C1 segment of cervical spinal cord (tissue), 14 donors: ENCODE measurements around the gene CREBRF.
"Not testable (repeated sequence)": the region's sequence is repeated elsewhere in the genome, so short reads cannot be mapped to it uniquely, and the experiment has no call there.

Experiments used
- DNase-seq, 14 donors: peaks; one replicate each; lab custom pipeline; 2025; lab: John Stamatoyannopoulos, UW

CREBRF gene

GRCh38 chr5:173055983-173056782, at the start of gene CREBRF:
Gene CREBRF (plus strand): TSS chr5:173056352. CDS start chr5:173080776, 24,424 bp downstream.
- DNase-seq: peak; percentile 82 to 98 (median 96)

- DNase-seq: no peak
Observed at GRCh38 chr5:173010021-173010420, 46.1 kb upstream of the CREBRF start.

DNA sequence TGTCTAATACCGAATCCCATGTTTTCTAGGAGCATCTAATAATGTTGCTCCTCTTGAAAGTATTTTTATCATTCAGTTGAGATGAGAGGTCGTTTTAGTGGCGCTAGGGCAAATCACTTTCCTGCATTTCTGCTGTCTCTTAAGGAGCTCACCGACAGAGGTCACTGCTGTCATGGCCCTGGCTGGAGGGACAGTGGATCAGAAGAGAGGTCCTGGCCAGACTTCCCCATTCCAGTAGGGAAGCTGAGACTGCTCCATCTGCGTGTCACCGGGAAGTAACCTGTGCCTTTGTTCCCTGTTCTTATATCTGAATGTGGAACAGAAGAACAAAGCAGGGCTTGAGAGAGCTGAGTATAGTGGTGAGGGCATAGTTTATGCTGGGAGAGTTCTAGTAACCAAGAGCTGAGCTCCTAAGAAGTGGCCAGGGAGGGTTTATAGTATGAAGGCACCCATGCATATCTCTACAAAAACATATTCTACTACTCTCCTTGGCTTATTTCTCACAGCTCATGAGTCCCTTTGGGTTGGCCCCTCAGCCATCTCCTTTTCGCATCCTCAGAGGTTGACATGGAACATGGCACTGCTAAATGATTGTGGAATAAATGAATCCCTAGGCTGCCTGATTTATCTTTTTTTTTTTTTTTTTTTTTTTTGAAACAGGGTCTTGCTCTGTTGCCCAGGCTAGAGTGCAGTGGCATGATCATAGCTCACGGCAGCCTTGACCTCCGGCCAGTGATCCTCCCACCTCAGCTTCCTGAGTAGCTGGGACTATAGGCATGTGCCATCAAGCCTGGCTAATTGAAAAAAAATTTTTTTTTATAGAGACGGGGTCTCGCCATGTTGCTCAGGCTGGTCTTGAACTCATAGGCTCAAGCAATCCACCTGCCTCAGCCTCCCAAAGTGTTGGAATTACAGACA, 45.3 kb upstream of the CREBRF start:
- DNase-seq: peak in 11 of 14 donors; percentile 18 to 64 (median 33)

DNA sequence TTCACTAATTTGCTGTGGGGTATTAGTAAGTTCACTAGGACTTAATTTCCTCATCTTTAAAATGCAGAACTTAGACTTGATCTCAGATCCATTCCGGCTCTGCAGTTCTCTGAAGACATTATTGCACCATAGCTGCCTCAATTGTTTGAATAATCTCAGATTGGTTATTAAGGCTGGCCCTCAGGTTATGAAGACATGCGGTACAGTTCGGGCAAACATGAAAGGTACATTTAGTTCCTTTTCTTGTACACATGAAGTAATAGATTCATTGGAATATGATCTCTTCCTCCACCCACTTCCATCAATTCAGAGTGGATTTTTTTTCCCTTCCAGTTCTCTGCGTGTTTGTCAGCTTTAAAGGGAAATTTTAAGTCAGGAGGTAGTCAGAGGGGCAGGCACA, 44.6 kb upstream of the CREBRF start:
- no peak for DNase-seq

DNA sequence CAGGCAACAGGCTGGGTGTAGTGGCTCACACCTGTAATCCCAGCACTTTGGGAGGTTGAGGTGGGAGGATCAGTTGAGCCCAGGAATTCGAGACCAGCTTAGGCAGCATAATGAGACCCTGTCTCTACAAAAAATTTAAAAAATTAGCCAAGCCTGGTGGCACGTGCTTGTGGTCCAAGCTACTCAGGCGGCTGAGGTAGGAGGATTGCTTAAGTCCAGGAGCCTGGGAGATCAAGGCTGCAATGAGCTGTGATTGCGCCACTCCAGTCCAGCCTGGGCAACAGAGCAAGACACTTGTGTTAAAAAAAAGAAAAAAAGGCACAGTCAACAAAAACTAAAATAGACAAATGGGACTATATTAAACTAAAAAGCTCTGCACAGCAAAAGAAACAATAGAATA, 43.3 kb upstream of the CREBRF start:
- DNase-seq: no peak

DNA sequence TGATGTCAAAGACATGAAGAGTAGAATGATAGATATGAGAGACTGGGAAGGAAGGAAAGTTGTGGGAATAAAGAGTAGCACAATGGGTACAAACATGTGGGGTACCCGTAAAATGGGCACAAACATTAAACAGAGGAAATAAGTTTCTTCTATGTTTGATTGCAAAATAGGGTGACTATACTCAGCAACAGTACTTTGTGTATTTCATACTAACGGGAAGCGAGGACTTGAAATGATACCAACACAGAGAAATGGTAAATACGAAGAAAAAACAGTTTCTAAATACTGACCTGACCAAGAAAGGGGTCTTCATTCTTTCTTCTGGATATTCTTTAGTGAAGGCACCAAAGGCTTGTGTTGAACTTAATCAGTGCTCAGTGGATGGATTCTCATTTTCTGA, 41.5 kb upstream of the CREBRF start:
- DNase-seq: no peak

DNA sequence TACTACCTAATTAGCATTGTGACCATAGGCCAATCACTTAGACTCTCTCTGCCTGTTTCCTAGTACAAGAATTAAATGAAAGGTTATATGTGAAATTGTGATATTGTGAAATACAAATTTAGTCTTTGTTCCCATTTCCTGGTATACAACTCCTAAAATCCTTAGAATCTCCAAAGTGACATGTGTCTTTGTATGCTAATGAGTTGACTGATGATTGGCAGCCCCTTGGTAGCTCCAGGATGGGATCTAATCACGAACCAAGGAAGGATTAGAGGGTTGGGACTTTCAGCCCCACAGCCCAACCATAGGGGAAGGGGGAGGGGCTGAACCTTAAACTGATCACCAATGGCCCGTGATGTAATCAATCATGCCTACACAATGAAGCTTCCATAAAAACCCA, 41.0 kb upstream of the CREBRF start:
- DNase-seq: no peak

GRCh38 chr5:173015598-173016455, 40.3 kb upstream of the CREBRF start:
- DNase-seq: no peak

- peak in 3 of 14 donors; percentile 14 to 17 (median 16) for DNase-seq
Observed at GRCh38 chr5:173016598-173017046, 39.5 kb upstream of the CREBRF start.

- DNase-seq: not testable (repeated sequence)
Observed at GRCh38 chr5:173017087-173017486, 39.1 kb upstream of the CREBRF start.

DNA sequence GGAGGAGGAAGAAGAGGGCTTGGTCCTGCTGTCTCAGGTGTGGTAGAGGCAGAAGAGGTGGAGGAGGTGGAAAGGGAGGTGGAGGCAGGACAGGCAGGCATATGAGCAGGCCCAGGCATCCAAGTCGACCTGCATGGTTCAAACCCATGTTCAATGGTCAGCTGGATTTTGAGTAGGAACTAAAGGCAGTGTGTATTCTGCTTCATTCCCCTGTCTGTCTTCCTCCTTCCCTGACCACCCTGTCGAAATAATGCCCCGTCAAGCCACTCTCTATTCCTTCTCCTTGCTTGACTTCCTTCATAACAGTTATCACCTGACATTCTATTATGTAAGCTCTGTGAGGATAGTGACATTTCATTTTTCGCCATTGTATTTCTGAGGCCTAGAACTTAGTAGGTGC, 37.8 kb upstream of the CREBRF start:
- DNase-seq: no peak

- no peak for DNase-seq
Observed at GRCh38 chr5:173020154-173020581, 36.0 kb upstream of the CREBRF start.

DNA sequence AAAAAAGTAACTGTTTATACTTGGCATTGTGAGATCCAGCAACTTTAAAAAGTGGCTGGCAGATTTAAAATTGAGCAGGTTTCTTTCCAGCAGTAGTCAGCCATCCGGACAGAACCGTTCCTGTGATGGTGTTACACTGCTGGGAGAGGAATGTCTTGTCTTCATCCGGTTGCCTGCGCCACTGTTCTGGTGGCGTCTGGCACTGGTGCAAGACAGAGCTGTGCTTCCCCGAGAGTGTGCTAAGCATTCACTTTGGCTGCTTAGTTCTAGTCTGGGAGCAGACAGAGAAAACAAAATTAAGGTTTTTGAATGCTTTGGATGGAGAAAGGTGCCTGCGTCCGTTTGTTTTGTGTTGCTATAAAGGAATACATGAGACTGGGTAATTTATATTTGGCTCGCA, 35.5 kb upstream of the CREBRF start:
- peak in 9 of 14 donors; percentile 5 to 63 (median 33) for DNase-seq

GRCh38 chr5:173025651-173026050, 30.5 kb upstream of the CREBRF start:
- no peak for DNase-seq

- DNase-seq: no peak
Observed at GRCh38 chr5:173027905-173028304, 28.2 kb upstream of the CREBRF start.

DNA sequence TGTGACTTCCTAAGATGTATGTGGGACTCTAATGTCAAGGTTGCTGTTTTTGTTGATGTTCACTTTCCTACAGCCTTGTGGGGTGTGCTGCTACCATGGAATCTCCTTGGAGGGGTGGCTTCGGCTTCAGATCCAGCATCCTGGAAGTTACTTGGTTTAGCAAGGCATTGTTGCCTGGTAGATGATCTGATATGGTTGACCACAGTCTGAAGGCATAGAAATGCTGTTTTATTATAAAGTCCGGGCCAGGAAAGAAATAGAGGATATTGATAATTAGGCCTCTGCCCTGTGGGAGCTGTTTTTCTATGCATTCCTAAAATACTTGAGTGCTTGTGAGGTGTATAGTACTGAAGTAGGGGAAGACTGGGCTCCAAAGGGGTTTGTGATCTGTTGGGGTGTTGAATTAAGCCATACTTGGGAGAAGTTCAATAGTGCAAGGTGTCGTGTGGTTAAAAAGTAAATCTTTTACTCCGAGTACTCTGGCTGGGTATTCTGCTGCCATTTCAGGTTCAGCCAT, 27.3 kb upstream of the CREBRF start:
- no peak for DNase-seq

- DNase-seq: peak in 1 of 14 donors; percentile 7
Observed at GRCh38 chr5:173029499-173029921, 26.6 kb upstream of the CREBRF start.

GRCh38 chr5:173032096-173032495, 24.1 kb upstream of the CREBRF start:
- not testable (repeated sequence) for DNase-seq

DNA sequence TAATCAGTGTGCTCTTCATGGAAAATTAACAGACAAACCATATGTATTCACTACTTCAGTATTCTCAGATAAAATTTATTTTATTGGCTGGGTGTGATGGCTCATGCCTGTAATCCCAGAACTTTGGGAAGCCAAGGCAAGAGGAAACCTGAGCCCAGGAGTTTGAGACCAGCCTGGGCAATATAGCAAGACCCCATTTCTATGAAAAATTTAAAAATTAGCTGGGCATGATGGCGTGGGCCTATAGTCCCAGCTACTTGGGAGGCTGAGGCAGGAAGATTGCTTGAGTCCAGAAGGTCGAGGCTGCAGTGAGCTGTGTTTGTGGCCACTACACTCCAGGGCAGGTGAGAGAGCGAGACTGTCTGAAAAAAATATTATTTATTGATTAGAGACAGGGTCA, 23.4 kb upstream of the CREBRF start:
- DNase-seq: no peak

- DNase-seq: no peak
Observed at GRCh38 chr5:173033923-173034322, 22.2 kb upstream of the CREBRF start.
